Esophagus muscularis mucosa (tissue), 4 donors: ENCODE results near the gene ASIC2. TPM values are rescaled to one million over a fixed set of nuclear protein-coding genes. Genes with fewer than 3 reads are reported as not detected.

Experiments used
- DNase-seq: peaks from one replicate; pipeline ENCODE4 v3.0.0-alpha.2; 2017; ENCODE audit errors: extremely low spot score
- H3K27ac ChIP-seq, 4 donors: fragments of 200-600 bp; sonication (generic); replicated peaks in 1 of 4; 1 replicate in 3 of 4; 2 replicates in 1 of 4; pipeline ENCODE4 v1.5.1; 2016 to 2019; ENCODE audit warnings: mild to moderate bottlenecking in 1 of 4
- H3K27me3 ChIP-seq, 4 donors: fragments of 200-600 bp; sonication (generic); one replicate each; pipeline versions ENCODE4 v1.5.1 to v1.6.0; 2016 to 2019
- H3K36me3 ChIP-seq, 4 donors: fragments of 200-600 bp; sonication (generic); one replicate each; pipeline ENCODE4 v1.5.1; 2016 to 2019
- H3K4me1 ChIP-seq, 4 donors: fragments of 200-600 bp; sonication (generic); one replicate each; pipeline ENCODE4 v1.5.1; 2016 to 2019
- H3K4me3 ChIP-seq, 4 donors: fragments of 200-600 bp; sonication (generic); 1 replicate in 2 of 4; 2 replicates in 2 of 4; pipeline ENCODE4 v1.5.1; 2016 to 2019; ENCODE audit warnings: mild to moderate bottlenecking in 4 of 4, moderate library complexity in 1 of 4
- H3K9me3 ChIP-seq, 4 donors: fragments of 200-600 bp; sonication (generic); 1 replicate in 3 of 4; 2 replicates in 1 of 4; pipeline ENCODE4 v1.5.1; 2016 to 2019
- CTCF ChIP-seq, 3 experiments: fragments of 200-600 bp in 2 of 3; fragments of 450-650 bp in 1 of 3; sonication (generic) in 2 of 3; IDR thresholded peaks; one replicate each; pipeline ENCODE4 v1.5.1; 2017 to 2019; ENCODE audit warnings: antibody characterized with exemption in 3 of 3, mild to moderate bottlenecking in 2 of 3, moderate library complexity in 1 of 3
- EP300 ChIP-seq: sonication (generic); formaldehyde crosslinking; IDR thresholded peaks from one replicate; pipeline ENCODE4 v1.6.1; 2017; ENCODE audit warnings: antibody characterized with exemption
- POLR2A ChIP-seq: fragments of 450-650 bp; IDR thresholded peaks from one replicate; pipeline ENCODE4 v1.6.1; 2017; ENCODE audit warnings: antibody characterized with exemption, moderate library complexity, mild to moderate bottlenecking, low read depth
- POLR2AphosphoS5 ChIP-seq, 2 donors: sonication (generic); formaldehyde crosslinking; IDR thresholded peaks; one replicate each; pipeline ENCODE4 v1.6.1; 2017; ENCODE audit warnings: antibody characterized with exemption in 2 of 2
- WGBS: methylation state at CpG from one replicate; pipeline ENCODE4 v1.1.5; 2018; 5-methylcytosine and 5-hydroxymethylcytosine counted together
- intact Hi-C: fragments of 100-400 bp; cut with DNase I; formaldehyde crosslinking; loops from one replicate; pipeline ENCODE4 v1.15.1; 2023
- total RNA-seq, 4 donors: library from RNA; depleted of rRNA; stranded (reverse); fragments of >200 nt; gene quantifications; one replicate each; pipeline versions ENCODE4 v1.1.0 to v1.2.1, GENCODE V29; 2016

The ASIC2 gene
- total RNA-seq, 4 donors from 2014 or later = 0.13 TPM; not detected in 3

- Histone ChIP-seq H3K27ac (no peak overlapping the region), H3K4me1 (no peaks in the 10 kb centered on the region), H3K27me3 (peaks cover 0 to 51% (median 0%) of the 10 kb centered on the region in 4 donors), H3K9me3 (no peaks in the 10 kb centered on the region), H3K4me3 (no peak overlapping the region), H3K36me3 (no peaks in the 10 kb centered on the region)
- intact Hi-C loops = no loop called here
- no peak for DNase-seq
- no peak for TF ChIP-seq POLR2A
- TF ChIP-seq CTCF (IDR thresholded peaks at IDR 0.05) = no peak
- TF ChIP-seq POLR2AphosphoS5 (IDR thresholded peaks at IDR 0.05) = no peak
- TF ChIP-seq EP300 = no peak
Observed at GRCh38 chr17:33086878-33087277, 206.2 kb downstream of the ASIC2 start.

- Histone ChIP-seq H3K27ac (no peak overlapping the region), H3K4me1 (no peaks in the 10 kb centered on the region), H3K36me3 (no peaks in the 10 kb centered on the region), H3K4me3 (no peak overlapping the region), H3K9me3 (no peaks in the 10 kb centered on the region), H3K27me3 (peaks cover 0 to 50% (median 0%) of the 10 kb centered on the region in 4 donors)
- WGBS = 75% methylated on average over 1 of the region's 1 CpG
- intact Hi-C loops = no loop called here
- no peak for DNase-seq
- TF ChIP-seq POLR2A (no peak), POLR2AphosphoS5 (IDR thresholded peaks at IDR 0.05) (no peak), EP300 (no peak), CTCF (IDR thresholded peaks at IDR 0.05) (no peak)
Observed at GRCh38 chr17:33086041-33086440, 207.1 kb downstream of the ASIC2 start.

GRCh38 chr17:33085256-33085655 lies 207.8 kb downstream of the ASIC2 start:
- Histone ChIP-seq H3K4me3 (no peak overlapping the region), H3K36me3 (no peaks in the 10 kb centered on the region), H3K4me1 (no peaks in the 10 kb centered on the region), H3K9me3 (no peaks in the 10 kb centered on the region), H3K27me3 (peaks cover 0 to 44% (median 0%) of the 10 kb centered on the region in 4 donors), H3K27ac (no peak overlapping the region)
- intact Hi-C loops = no loop called here
- WGBS = 75% methylated on average over 3 of the region's 3 CpGs
- TF ChIP-seq POLR2AphosphoS5 (IDR thresholded peaks at IDR 0.05) (no peak), CTCF (IDR thresholded peaks at IDR 0.05) (no peak), POLR2A (no peak), EP300 (no peak)
- DNase-seq = no peak

GRCh38 chr17:33084755-33085154 lies 208.3 kb downstream of the ASIC2 start:
- H3K36me3 ChIP-seq = no peaks in the 10 kb centered on the region
- no peak overlapping the region for H3K27ac ChIP-seq
- no peak overlapping the region for H3K4me3 ChIP-seq
- no peaks in the 10 kb centered on the region for H3K4me1 ChIP-seq
- no peaks in the 10 kb centered on the region for H3K9me3 ChIP-seq
- intact Hi-C loops = no loop called here
- no peak for DNase-seq
- 85% methylated on average over 2 of the region's 2 CpGs for WGBS
- H3K27me3 ChIP-seq = peaks cover 0 to 43% (median 0%) of the 10 kb centered on the region in 4 donors
- TF ChIP-seq EP300 (no peak), POLR2A (no peak), CTCF (IDR thresholded peaks at IDR 0.05) (no peak), POLR2AphosphoS5 (IDR thresholded peaks at IDR 0.05) (no peak)

- Histone ChIP-seq H3K4me3 (no peak overlapping the region), H3K36me3 (no peaks in the 10 kb centered on the region), H3K27me3 (peaks cover 0 to 44% (median 0%) of the 10 kb centered on the region in 4 donors), H3K27ac (no peak overlapping the region), H3K9me3 (no peaks in the 10 kb centered on the region), H3K4me1 (no peaks in the 10 kb centered on the region)
- intact Hi-C loops = no loop called here
- DNase-seq = no peak
- 73% methylated on average over 7 of the region's 7 CpGs for WGBS
- TF ChIP-seq EP300 (no peak), POLR2AphosphoS5 (IDR thresholded peaks at IDR 0.05) (no peak), CTCF (IDR thresholded peaks at IDR 0.05) (no peak), POLR2A (no peak)
Observed at GRCh38 chr17:33082529-33083173, 210.4 kb downstream of the ASIC2 start.
